IPS DF 6.9 (cell line): ENCODE results near the gene AP3B1.

Experiments used
- DNase-seq: peaks from one replicate; pipeline ENCODE4 v3.0.0-alpha.2; 2013; ENCODE audit warnings: low read depth, low spot score
- H3K27ac ChIP-seq: one replicate; pipeline ENCODE4 v1.5.1; 2013; ENCODE audit warnings: low read length, control low read depth
- H3K27me3 ChIP-seq: 2 replicates; pipeline ENCODE4 v1.6.1; 2013; ENCODE audit warnings: mild to moderate bottlenecking, low read length; ENCODE audit not compliant: control insufficient read depth, insufficient read depth
- H3K36me3 ChIP-seq: 2 replicates; pipeline ENCODE4 v1.6.1; 2013; ENCODE audit warnings: low read length; ENCODE audit not compliant: control insufficient read depth, insufficient read depth
- H3K4me1 ChIP-seq: 2 replicates; pipeline ENCODE4 v1.6.1; 2013; ENCODE audit warnings: low read length; ENCODE audit not compliant: control insufficient read depth, insufficient read depth
- H3K4me3 ChIP-seq: 2 replicates; pipeline ENCODE4 v1.5.1; 2013; ENCODE audit warnings: mild to moderate bottlenecking, low read length
- H3K9me3 ChIP-seq: 2 replicates; pipeline ENCODE4 v1.6.1; 2013; ENCODE audit warnings: low read length, inconsistent platforms; ENCODE audit not compliant: control insufficient read depth, insufficient read depth
- whole genome bisulfite sequencing: extraction: QIAGEN DNeasy Blood & Tissue Kit; methylation state at CpG from one replicate; pipeline ENCODE4 v1.1.7; 2013; ENCODE audit warnings: mixed read lengths, missing lambda C conversion rate; ENCODE audit not compliant: insufficient read length, insufficient coverage; 5-methylcytosine and 5-hydroxymethylcytosine counted together

Gene AP3B1

DNA sequence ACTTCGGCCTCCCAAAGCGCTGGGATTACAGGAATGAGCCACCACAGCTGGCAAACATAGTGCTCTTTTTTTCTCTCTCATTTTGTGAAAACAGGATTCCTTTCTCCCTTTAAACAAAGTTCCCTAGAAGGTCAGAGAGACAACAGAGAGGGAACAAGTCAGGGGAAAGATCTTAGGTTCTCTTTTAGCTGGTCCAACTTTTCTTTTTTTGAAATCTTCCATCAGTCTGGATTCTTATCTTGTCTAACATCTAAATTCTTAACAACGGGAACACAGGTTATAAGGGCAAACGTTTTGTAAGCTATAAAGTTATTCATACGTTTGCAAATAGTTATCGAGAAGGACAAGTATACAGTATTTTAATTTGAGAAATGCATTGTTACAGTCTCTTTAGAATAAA lies 294.3 kb downstream of the AP3B1 start:
- no peak overlapping the region for H3K4me3 ChIP-seq
- WGBS = no CpG with 5 or more reads among the region's 6 CpGs
- no peak overlapping the region for H3K27ac ChIP-seq
- DNase-seq = no peak
- H3K9me3 ChIP-seq = no peaks in the 10 kb centered on the region
- H3K36me3 ChIP-seq = no peaks in the 10 kb centered on the region
- no peaks in the 10 kb centered on the region for H3K4me1 ChIP-seq
- H3K27me3 ChIP-seq = no peaks in the 10 kb centered on the region

DNA sequence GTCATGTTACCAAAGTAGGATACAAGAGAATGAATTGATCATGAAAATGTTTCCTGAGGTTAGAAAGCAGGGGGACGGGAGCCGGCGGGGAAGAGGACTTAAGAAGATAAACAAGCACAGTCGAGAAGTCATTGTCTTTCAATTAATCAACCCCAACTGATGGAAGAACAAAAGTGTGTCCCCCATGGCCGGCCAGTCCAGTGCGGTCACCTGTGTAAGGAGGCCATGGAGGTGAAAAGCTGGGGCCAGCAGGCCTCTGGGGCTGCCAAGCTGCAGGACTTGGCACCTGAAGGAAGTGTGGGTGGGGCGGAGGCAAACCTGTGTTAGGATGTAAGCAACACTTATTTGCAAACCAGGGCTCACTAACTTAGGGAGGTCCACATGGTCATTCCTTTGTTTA lies 295.1 kb downstream of the AP3B1 start:
- DNase-seq = no peak
- Histone ChIP-seq H3K4me1 (no peaks in the 10 kb centered on the region), H3K9me3 (no peaks in the 10 kb centered on the region), H3K4me3 (no peak overlapping the region), H3K27me3 (no peaks in the 10 kb centered on the region), H3K36me3 (no peaks in the 10 kb centered on the region), H3K27ac (no peak overlapping the region)
- WGBS = no CpG with 5 or more reads among the region's 7 CpGs

DNA sequence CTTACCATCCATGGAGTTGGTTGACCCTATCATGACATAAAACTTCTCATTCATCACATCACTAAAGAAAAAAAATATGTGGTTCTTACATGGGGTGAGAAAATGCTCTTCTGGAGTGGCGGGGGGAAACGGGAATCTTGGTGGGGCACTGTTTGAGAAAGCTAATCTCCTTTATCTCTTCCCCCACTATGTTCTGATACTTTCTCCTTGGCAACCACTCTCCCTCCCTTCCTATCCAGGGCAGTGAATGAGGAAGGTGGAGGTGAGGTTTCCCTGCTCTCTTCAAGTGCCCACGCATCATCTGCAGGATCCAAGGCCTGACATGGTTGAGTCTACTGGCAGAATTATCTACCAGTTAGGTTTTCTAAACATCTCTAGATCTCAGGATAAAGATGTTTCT lies 297.6 kb downstream of the AP3B1 start:
- no peak overlapping the region for H3K27ac ChIP-seq
- H3K36me3 ChIP-seq = no peaks in the 10 kb centered on the region
- no peak overlapping the region for H3K4me3 ChIP-seq
- H3K9me3 ChIP-seq = no peaks in the 10 kb centered on the region
- no peaks in the 10 kb centered on the region; the same call in 1 of the 2 replicates for H3K27me3 ChIP-seq
- no peak for DNase-seq
- WGBS = no CpG with 5 or more reads among the region's 3 CpGs
- H3K4me1 ChIP-seq = peaks cover 3% of the 10 kb centered on the region

DNA sequence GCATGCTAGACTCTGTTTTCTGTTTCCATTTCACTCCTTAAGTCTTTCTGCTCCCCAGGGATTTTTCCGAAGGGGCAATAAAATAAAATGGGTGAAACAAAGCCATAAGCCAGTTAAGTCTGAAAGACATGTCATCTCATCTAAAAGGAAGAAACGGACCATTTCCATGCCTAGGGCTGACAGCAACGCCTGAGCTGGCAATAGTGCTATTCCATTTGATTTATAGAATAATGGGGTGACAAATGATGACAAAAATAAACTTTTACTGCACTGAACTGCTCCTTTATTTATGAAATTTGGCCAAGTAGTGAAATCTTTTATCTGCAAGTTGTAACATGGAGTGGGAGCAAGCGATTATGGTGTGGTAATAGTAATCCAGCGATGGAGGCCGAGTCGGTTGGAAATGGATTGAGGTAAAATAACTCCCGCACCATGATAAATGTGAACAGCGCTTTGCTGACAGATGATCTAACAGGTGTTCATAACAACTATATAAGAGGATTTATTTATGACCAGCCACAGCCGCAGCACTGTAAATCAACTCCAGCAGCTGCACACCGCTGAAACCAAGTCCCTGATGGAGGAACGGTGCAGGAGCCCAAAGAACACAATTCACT lies 298.6 kb downstream of the AP3B1 start:
- 100% methylated on average over 2 of the region's 12 CpGs for WGBS
- DNase-seq = no peak
- Histone ChIP-seq H3K4me1 (peaks cover 7% of the 10 kb centered on the region), H3K9me3 (no peaks in the 10 kb centered on the region), H3K4me3 (no peak overlapping the region), H3K36me3 (no peaks in the 10 kb centered on the region), H3K27me3 (no peaks in the 10 kb centered on the region; the same call in 1 of the 2 replicates), H3K27ac (no peak overlapping the region)

DNA sequence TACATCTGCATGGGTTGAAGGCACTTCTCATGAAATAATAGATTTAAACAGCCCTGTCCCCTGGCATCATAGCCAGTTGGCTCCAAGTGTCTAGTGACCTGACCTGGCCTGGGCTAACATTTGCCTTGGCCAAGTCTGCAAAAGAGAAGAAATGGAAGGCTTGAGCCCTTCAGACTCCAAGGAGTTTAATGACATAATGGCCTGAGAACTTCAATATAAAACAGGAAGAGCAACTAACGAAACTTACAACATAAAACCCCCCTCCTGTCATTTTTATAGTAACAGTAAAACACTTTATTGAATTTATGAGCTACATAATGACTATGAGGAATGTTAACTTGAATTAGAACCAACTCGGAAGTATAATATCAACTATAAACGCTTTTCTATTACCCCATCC lies 299.6 kb downstream of the AP3B1 start:
- Histone ChIP-seq H3K4me3 (no peak overlapping the region), H3K4me1 (peaks cover 11% of the 10 kb centered on the region), H3K36me3 (no peaks in the 10 kb centered on the region), H3K27ac (no peak overlapping the region), H3K27me3 (no peaks in the 10 kb centered on the region; the same call in 1 of the 2 replicates), H3K9me3 (no peaks in the 10 kb centered on the region)
- DNase-seq = no peak
- WGBS = no CpG with 5 or more reads among the region's 3 CpGs

DNA sequence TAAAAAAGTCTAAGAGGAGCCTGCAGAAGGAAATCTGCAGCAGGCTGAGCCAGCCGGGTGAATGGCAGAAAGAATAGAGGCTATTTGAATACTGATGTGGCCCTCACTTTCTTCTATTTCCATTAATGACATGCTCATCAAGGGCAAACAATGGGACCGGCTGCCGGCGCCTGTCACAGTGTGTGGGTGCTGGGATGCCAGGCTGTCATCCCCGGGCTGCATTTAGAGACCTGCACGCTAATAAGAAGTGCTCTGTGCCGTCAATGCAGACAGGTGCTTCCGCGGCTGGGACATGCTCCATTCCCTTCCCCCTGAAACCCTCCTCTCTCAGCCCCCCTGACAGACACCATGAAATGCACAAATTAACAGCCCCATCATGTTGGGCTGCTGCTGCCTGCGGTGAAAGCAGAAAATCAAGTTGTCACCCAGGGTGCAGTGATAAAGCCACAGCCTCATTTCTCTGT lies 300.6 kb downstream of the AP3B1 start:
- Histone ChIP-seq H3K9me3 (no peaks in the 10 kb centered on the region), H3K36me3 (no peaks in the 10 kb centered on the region), H3K27ac (no peak overlapping the region), H3K4me1 (peaks cover 11% of the 10 kb centered on the region), H3K4me3 (no peak overlapping the region), H3K27me3 (no peaks in the 10 kb centered on the region; the same call in 1 of the 2 replicates)
- WGBS = no CpG with 5 or more reads among the region's 10 CpGs
- DNase-seq = no peak

DNA sequence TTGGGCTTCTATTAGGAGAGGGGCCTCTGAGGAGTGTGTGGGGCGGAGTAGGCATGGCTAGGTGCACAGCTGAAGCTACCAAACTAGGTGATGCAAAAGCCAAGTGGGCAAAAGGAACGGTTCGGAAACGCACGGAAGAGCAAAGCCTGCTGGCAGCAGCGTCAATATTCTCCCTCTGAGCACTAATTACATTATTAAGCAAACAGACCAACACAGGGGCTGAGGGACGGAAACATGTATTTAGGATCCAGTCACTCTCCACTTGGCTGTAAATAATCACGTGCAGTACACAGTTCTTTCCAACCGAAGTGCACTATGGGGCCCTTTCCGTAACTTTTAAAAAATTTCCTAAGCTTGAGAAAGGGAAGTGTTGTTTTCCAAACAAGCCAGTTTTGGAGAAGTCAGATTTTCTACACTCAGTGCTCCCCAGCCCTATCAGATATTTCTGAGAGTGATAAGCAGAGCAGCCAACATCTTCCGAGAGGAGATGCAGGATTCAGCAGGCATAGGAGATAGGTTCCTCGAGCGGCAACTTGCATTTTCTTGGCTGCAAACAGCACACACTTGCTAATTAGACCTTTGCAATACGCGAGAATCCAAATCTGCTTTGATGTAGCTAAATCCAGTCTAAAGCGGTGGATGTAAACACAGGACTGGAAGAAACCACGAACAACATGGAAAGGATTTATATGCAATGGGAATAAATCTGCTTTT lies 301.2 kb downstream of the AP3B1 start:
- Histone ChIP-seq H3K27ac (no peak overlapping the region), H3K27me3 (no peaks in the 10 kb centered on the region; the same call in 1 of the 2 replicates), H3K36me3 (no peaks in the 10 kb centered on the region), H3K4me1 (peaks cover 11% of the 10 kb centered on the region), H3K9me3 (no peaks in the 10 kb centered on the region), H3K4me3 (no peak overlapping the region)
- no peak for DNase-seq
- WGBS = no CpG with 5 or more reads among the region's 17 CpGs

DNA sequence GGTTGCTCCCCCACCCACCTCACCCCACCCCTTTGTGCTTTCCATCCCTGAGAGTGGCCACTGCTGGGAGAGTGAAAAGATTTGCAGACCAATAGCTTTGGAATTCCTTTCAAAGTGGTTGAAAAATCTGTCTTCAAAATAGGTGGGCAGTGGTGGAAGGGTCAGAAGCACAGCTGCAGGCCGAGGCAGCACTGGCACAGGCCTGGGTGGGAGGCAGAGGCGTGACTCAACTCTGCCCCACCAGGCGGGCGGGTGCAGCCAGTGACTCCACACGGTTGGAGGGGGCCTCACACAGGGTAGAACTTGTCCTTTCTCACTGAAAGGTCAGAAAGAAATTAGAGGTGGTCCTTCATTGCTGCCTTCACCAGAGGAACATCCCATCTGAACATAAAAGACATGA lies 303.4 kb downstream of the AP3B1 start:
- DNase-seq = no peak
- WGBS = no CpG with 5 or more reads among the region's 5 CpGs
- Histone ChIP-seq H3K27me3 (no peaks in the 10 kb centered on the region; the same call in 1 of the 2 replicates), H3K4me3 (no peak overlapping the region), H3K36me3 (no peaks in the 10 kb centered on the region), H3K27ac (no peak overlapping the region), H3K4me1 (peaks cover 11% of the 10 kb centered on the region), H3K9me3 (no peaks in the 10 kb centered on the region)

DNA sequence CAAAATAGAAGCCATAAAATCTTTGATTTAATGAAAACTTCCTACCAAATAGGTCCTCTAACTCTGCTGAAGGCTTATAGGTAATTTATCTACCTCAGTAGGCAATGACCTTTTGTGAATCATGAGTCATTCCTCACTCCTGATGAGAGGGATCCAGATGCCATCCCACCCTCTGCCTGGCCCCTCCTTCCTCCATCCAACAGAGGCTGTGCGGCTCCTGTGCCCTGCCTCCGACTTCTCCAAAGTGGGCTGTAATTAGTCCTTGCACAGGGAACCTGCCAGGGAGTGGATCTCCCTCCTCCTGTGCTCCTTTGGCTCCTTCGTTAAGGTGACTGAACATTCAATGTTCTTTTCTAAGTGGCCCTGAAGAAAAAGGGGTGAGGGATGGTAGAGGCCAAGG lies 304.5 kb downstream of the AP3B1 start:
- H3K27me3 ChIP-seq = no peaks in the 10 kb centered on the region; the same call in 1 of the 2 replicates
- no peaks in the 10 kb centered on the region for H3K9me3 ChIP-seq
- H3K4me1 ChIP-seq = peaks cover 13% of the 10 kb centered on the region
- no peak overlapping the region for H3K27ac ChIP-seq
- H3K4me3 ChIP-seq = no peak overlapping the region
- DNase-seq = no peak
- H3K36me3 ChIP-seq = no peaks in the 10 kb centered on the region
- WGBS = no CpG with 5 or more reads among the region's 3 CpGs

DNA sequence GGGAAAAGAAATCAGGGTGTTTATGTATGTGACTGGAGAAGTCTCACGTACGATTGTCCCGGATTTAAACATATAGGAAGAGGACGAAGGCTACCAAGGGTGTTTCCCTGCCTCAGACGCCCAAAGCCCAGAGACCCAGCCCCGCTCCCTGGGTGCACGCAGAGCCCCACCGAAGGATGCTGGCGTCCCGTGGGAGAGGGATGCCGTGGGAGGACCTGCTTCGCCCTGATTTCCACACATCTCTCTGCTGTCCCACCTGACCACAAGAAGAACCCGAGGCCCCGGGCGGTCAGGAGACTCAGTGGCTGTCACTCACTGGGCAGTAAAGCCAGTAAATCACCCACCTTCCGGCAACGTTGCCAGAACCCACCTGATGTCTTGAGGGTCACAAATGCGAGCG lies 306.5 kb downstream of the AP3B1 start:
- Histone ChIP-seq H3K27me3 (no peaks in the 10 kb centered on the region; the same call in 1 of the 2 replicates), H3K4me1 (peaks cover 13% of the 10 kb centered on the region), H3K4me3 (no peak overlapping the region), H3K36me3 (no peaks in the 10 kb centered on the region), H3K27ac (no peak overlapping the region), H3K9me3 (no peaks in the 10 kb centered on the region)
- WGBS = no CpG with 5 or more reads among the region's 19 CpGs
- no peak for DNase-seq
